Natural killer cell (primary cell): ENCODE data around the gene PADI6. TPM values are rescaled to one million over a fixed set of nuclear protein-coding genes. Genes with fewer than 3 reads are reported as not detected.

ENCODE experiments used
- ATAC-seq, 3 donors: fragments of 150-1000 bp in 2 of 3; fragments of 200-7000 bp in 1 of 3; cut with Tn5 transposase; 1 replicate in 1 of 3; 2 replicates in 2 of 3; pipeline ENCODE4 v1.10.0; 2021; ENCODE audit warnings: mild to moderate bottlenecking in 2 of 3, moderate library complexity in 2 of 3
- DNase-seq, 2 donors: peaks; one replicate each; pipeline versions ENCODE4 v3.0.0 to v3.0.0-alpha.2; 2013 to 2021; ENCODE audit warnings: mixed read lengths in 1 of 2
- H3K27ac ChIP-seq: one replicate; pipeline ENCODE4 v1.5.1; 2013; ENCODE audit warnings: mild to moderate bottlenecking, low read length
- H3K27me3 ChIP-seq: one replicate; pipeline ENCODE4 v1.6.1; 2013; ENCODE audit warnings: low read length; ENCODE audit not compliant: control insufficient read depth, insufficient read depth
- H3K36me3 ChIP-seq: one replicate; pipeline ENCODE4 v1.6.1; 2013; ENCODE audit warnings: low read length; ENCODE audit not compliant: control insufficient read depth, insufficient read depth
- H3K4me1 ChIP-seq: one replicate; pipeline ENCODE4 v1.6.1; 2013; ENCODE audit warnings: low read length; ENCODE audit not compliant: control insufficient read depth, insufficient read depth
- H3K4me3 ChIP-seq: one replicate; pipeline ENCODE4 v1.5.1; 2013; ENCODE audit warnings: low read length
- H3K9me3 ChIP-seq: one replicate; pipeline ENCODE4 v1.6.1; 2013; ENCODE audit warnings: low read length; ENCODE audit not compliant: control insufficient read depth, insufficient read depth
- H3K27ac Mint-ChIP-seq, 2 donors: one replicate each; pipeline ENCODE4 v1.8.0; 2022; ENCODE audit warnings: mild to moderate bottlenecking in 2 of 2, mixed read lengths in 2 of 2, moderate library complexity in 1 of 2
- H3K27me3 Mint-ChIP-seq, 2 donors: one replicate each; pipeline ENCODE4 v1.8.0; 2022; ENCODE audit warnings: low read depth in 2 of 2, mixed read lengths in 2 of 2
- H3K36me3 Mint-ChIP-seq: one replicate; pipeline ENCODE4 v1.8.0; 2022; ENCODE audit warnings: mixed read lengths
- H3K4me1 Mint-ChIP-seq, 2 donors: one replicate each; pipeline ENCODE4 v1.8.0; 2022; ENCODE audit warnings: mixed read lengths in 2 of 2
- H3K4me3 Mint-ChIP-seq: one replicate; pipeline ENCODE4 v1.8.0; 2022; ENCODE audit warnings: mild to moderate bottlenecking, moderate library complexity, mixed read lengths
- H3K9me3 Mint-ChIP-seq, 2 donors: one replicate each; pipeline ENCODE4 v1.8.0; 2022; ENCODE audit warnings: mixed read lengths in 2 of 2
- CTCF ChIP-seq: fragments of 200-600 bp; IDR thresholded peaks from one replicate; pipeline ENCODE4 v1.8.0; 2022; ENCODE audit warnings: antibody characterized with exemption
- WGBS: methylation state at CpG from one replicate; pipeline ENCODE4 v1.1.7; 2013; ENCODE audit warnings: missing lambda C conversion rate; ENCODE audit not compliant: insufficient coverage; 5-methylcytosine and 5-hydroxymethylcytosine counted together
- intact Hi-C: fragments of 100-400 bp; cut with micrococcal nuclease; formaldehyde crosslinking; loops from one replicate; pipeline ENCODE4 v1.14.2; 2022
- total RNA-seq, 4 donors: library from RNA; stranded (reverse); fragments of 120-200 nt in 1 of 4; gene quantifications; one replicate each; pipeline versions ENCODE4 v1.2.3 to v1.2.4, GENCODE V29; 2013 to 2022

The PADI6 gene
- total RNA-seq, 3 donors from 2014 or later (not counting 1 experiment from before 2014, with no cell fraction given) = not detected

- Histone ChIP-seq H3K27ac (no peak overlapping the region), H3K36me3 (no peaks in the 10 kb centered on the region), H3K27me3 (no peaks in the 10 kb centered on the region), H3K9me3 (no peaks in the 10 kb centered on the region), H3K4me3 (no peak overlapping the region), H3K4me1 (no peaks in the 10 kb centered on the region)
- Mint-ChIP-seq H3K4me1 (no peaks in the 10 kb centered on the region), H3K27ac (no peak overlapping the region), H3K36me3 (no peaks in the 10 kb centered on the region), H3K9me3 (no peaks in the 10 kb centered on the region), H3K4me3 (no peak overlapping the region), H3K27me3 (peaks cover 7 to 12% of the 10 kb centered on the region in 2 donors)
- ATAC-seq (no peak), DNase-seq (no peak)
- no peak for TF ChIP-seq CTCF
- WGBS = 93% methylated on average over 1 of the region's 2 CpGs
- intact Hi-C loops = no loop called here
Measured at GRCh38 chr1:17381161-17381560, 9.2 kb downstream of the PADI6 start.

GRCh38 chr1:17392199-17392740 lies 20.3 kb downstream of the PADI6 start:
- DNase-seq = no peak
- H3K27me3 Mint-ChIP-seq = peaks cover 0 to 3% of the 10 kb centered on the region in 2 donors
- ATAC-seq = no peak
- no peaks in the 10 kb centered on the region for H3K9me3 ChIP-seq
- H3K36me3 ChIP-seq = no peaks in the 10 kb centered on the region
- no peaks in the 10 kb centered on the region for H3K27me3 ChIP-seq
- H3K27ac Mint-ChIP-seq = no peak overlapping the region
- 81% methylated on average over 10 of the region's 10 CpGs for WGBS
- TF ChIP-seq CTCF = no peak
- H3K4me3 ChIP-seq = no peak overlapping the region
- H3K9me3 Mint-ChIP-seq = no peaks in the 10 kb centered on the region
- no peak overlapping the region for H3K4me3 Mint-ChIP-seq
- H3K36me3 Mint-ChIP-seq = no peaks in the 10 kb centered on the region
- H3K27ac ChIP-seq = no peak overlapping the region
- intact Hi-C loops = no loop called here
- H3K4me1 ChIP-seq = no peaks in the 10 kb centered on the region
- peaks cover 0 to 5% of the 10 kb centered on the region in 2 donors for H3K4me1 Mint-ChIP-seq

GRCh38 chr1:17393230-17393629 lies 21.2 kb downstream of the PADI6 start:
- TF ChIP-seq CTCF = no peak
- Mint-ChIP-seq H3K9me3 (no peaks in the 10 kb centered on the region), H3K4me3 (no peak overlapping the region), H3K27me3 (peaks cover 0 to 3% of the 10 kb centered on the region in 2 donors), H3K4me1 (peaks cover 0 to 5% of the 10 kb centered on the region in 2 donors), H3K36me3 (no peaks in the 10 kb centered on the region), H3K27ac (no peak overlapping the region)
- intact Hi-C loops = no loop called here
- no peaks in the 10 kb centered on the region for H3K27me3 ChIP-seq
- WGBS = 51% methylated on average over 8 of the region's 8 CpGs
- ATAC-seq (no peak), DNase-seq (no peak)
- no peak overlapping the region for H3K4me3 ChIP-seq
- H3K36me3 ChIP-seq = no peaks in the 10 kb centered on the region
- no peaks in the 10 kb centered on the region for H3K4me1 ChIP-seq
- H3K27ac ChIP-seq = peak overlapping the region; percentile 32
- no peaks in the 10 kb centered on the region for H3K9me3 ChIP-seq
